SK-N-SH (cell line): Measurements from ENCODE around the gene SLC35F1. TPM values are rescaled to one million over a fixed set of nuclear protein-coding genes. Genes with fewer than 3 reads are reported as not detected.

Experiments used
- CTCF ChIA-PET: fragments of 300-600, 350-600 bp; formaldehyde crosslinking; extraction: SDS; loops from one replicate; lab custom pipeline; 2021; lab: Yijun Ruan, JAX
- POLR2A ChIA-PET: fragments of 350-600 bp; sonication (Branson Sonifier 250); formaldehyde crosslinking; extraction: SDS; loops from one replicate; lab custom pipeline; 2020; ENCODE audit warnings: antibody characterized with exemption, inconsistent platforms; lab: Yijun Ruan, JAX
- DNase-seq: peaks from one replicate; pipeline ENCODE4 v3.0.0; 2012
- H2AFZ ChIP-seq: fragments of 200-600 bp; sonication (generic); 2 replicates; pipeline ENCODE4 v1.8.1; 2016; ENCODE audit warnings: antibody characterized with exemption, mild to moderate bottlenecking, low read depth
- H3F3A ChIP-seq: fragments of 200-600 bp; sonication (generic); replicated peaks from 2 replicates; pipeline ENCODE3; 2016; ENCODE audit warnings: antibody characterized with exemption, mild to moderate bottlenecking; ENCODE audit not compliant: insufficient read depth
- H3K27ac ChIP-seq, 2 experiments: fragments of 200-500 bp in 1 of 2; fragments of 200-600 bp in 1 of 2; sonication (Bioruptor generic) in 1 of 2; sonication (generic), shearing (Covaris generic) in 1 of 2; 2 replicates each; pipeline versions ENCODE4 v1.5.1 to v1.6.1; 2014 to 2016; ENCODE audit warnings: low read depth in 2 of 2, inconsistent platforms in 1 of 2, low read length in 1 of 2, mild to moderate bottlenecking in 1 of 2, mixed read lengths in 1 of 2
- H3K27me3 ChIP-seq: fragments of 200-600 bp; sonication (generic), shearing (Covaris generic); 2 replicates; pipeline ENCODE4 v1.6.1; 2016; ENCODE audit warnings: mixed run types; ENCODE audit not compliant: insufficient read depth
- H3K36me3 ChIP-seq, 2 experiments: fragments of 200-500 bp in 1 of 2; fragments of 200-600 bp in 1 of 2; sonication (Bioruptor generic) in 1 of 2; sonication (generic) in 1 of 2; replicated peaks in 1 of 2; 2 replicates each; pipeline versions ENCODE3 to v1.5.1; 2014 to 2016; ENCODE audit warnings: low read length in 1 of 2, mild to moderate bottlenecking in 1 of 2; ENCODE audit not compliant: insufficient read depth in 2 of 2, control insufficient read depth in 1 of 2
- H3K4me1 ChIP-seq, 2 experiments: fragments of 200-500 bp in 1 of 2; fragments of 200-600 bp in 1 of 2; sonication (Bioruptor generic) in 1 of 2; sonication (generic), shearing (Covaris generic) in 1 of 2; 2 replicates each; pipeline versions ENCODE4 v1.5.1 to v1.6.1; 2014 to 2016; ENCODE audit warnings: low read depth in 1 of 2, low read length in 1 of 2, mixed run types in 1 of 2; ENCODE audit not compliant: insufficient read depth in 2 of 2, control insufficient read depth in 1 of 2
- H3K4me2 ChIP-seq: fragments of 200-600 bp; sonication (generic), shearing (Covaris generic); 2 replicates; pipeline ENCODE4 v1.6.1; 2017; ENCODE audit warnings: mixed run types
- H3K4me3 ChIP-seq, 2 experiments: fragments of 200-500 bp in 1 of 2; fragments of 200-600 bp in 1 of 2; sonication (Bioruptor generic) in 1 of 2; sonication (generic), shearing (Covaris generic) in 1 of 2; 2 replicates each; pipeline versions ENCODE4 v1.5.1 to v1.8.1; 2014 to 2016; ENCODE audit warnings: low read depth in 2 of 2, inconsistent platforms in 1 of 2, low read length in 1 of 2, mild to moderate bottlenecking in 1 of 2, mixed read lengths in 1 of 2, moderate library complexity in 1 of 2
- H3K79me2 ChIP-seq: fragments of 200-600 bp; sonication (generic); 2 replicates; pipeline ENCODE4 v1.8.1; 2017; ENCODE audit warnings: mild to moderate bottlenecking; ENCODE audit not compliant: insufficient read depth
- H3K9ac ChIP-seq: fragments of 200-600 bp; sonication (generic); 2 replicates; pipeline ENCODE4 v1.6.1; 2017; ENCODE audit warnings: mixed run types
- H3K9me2 ChIP-seq: fragments of 200-600 bp; sonication (generic); 2 replicates; pipeline ENCODE4 v1.6.1; 2017; ENCODE audit warnings: mixed run types
- H3K9me3 ChIP-seq: fragments of 200-600 bp; sonication (generic); 2 replicates; pipeline ENCODE4 v1.6.1; 2017; ENCODE audit warnings: mixed run types, mild to moderate bottlenecking, moderate library complexity
- H4K20me1 ChIP-seq: fragments of 200-600 bp; sonication (generic); 2 replicates; pipeline ENCODE4 v1.6.1; 2017; ENCODE audit warnings: mild to moderate bottlenecking, mixed run types; ENCODE audit not compliant: insufficient read depth
- CHD2 ChIP-seq: fragments of 150-350 bp; IDR thresholded peaks from 2 replicates; pipeline ENCODE4 v1.6.1; 2018; ENCODE audit warnings: low read length; ENCODE audit not compliant: partially characterized antibody
- ELF1 ChIP-seq: IDR thresholded peaks from 2 replicates; pipeline ENCODE4 v1.4.0; 2012
- EP300 ChIP-seq, 2 experiments: IDR thresholded peaks; 2 replicates each; pipeline versions ENCODE4 v1.4.0 to v1.6.1; 2012; ENCODE audit warnings: borderline replicate concordance in 1 of 2, low read depth in 1 of 2, low read length in 1 of 2
- FOSL2 ChIP-seq: IDR thresholded peaks from 2 replicates; pipeline ENCODE4 v1.4.0; 2012; ENCODE audit warnings: low read depth, mild to moderate bottlenecking, moderate library complexity, borderline replicate concordance
- FOXJ3 ChIP-seq: sonication (generic); formaldehyde crosslinking; IDR thresholded peaks from 2 replicates; pipeline ENCODE4 v1.5.1; 2020; ENCODE audit warnings: mild to moderate bottlenecking, missing genetic modification reagents
- GABPA ChIP-seq: IDR thresholded peaks from 2 replicates; pipeline ENCODE4 v1.4.0; 2012; ENCODE audit warnings: low read depth, mild to moderate bottlenecking
- GATA2 ChIP-seq: sonication (generic); formaldehyde crosslinking; IDR thresholded peaks from 2 replicates; pipeline ENCODE4 v1.5.0; 2020; ENCODE audit warnings: mild to moderate bottlenecking, missing genetic modification reagents
- MAX ChIP-seq: IDR thresholded peaks from 2 replicates; pipeline ENCODE4 v1.4.0; 2012; ENCODE audit warnings: low read depth
- NFIC ChIP-seq: IDR thresholded peaks from 2 replicates; pipeline ENCODE4 v1.4.0; 2012; ENCODE audit warnings: borderline replicate concordance
- POLR2AphosphoS5 ChIP-seq: IDR thresholded peaks from 2 replicates; pipeline ENCODE4 v1.6.1; 2012; ENCODE audit warnings: low read depth, low read length
- RFX5 ChIP-seq: IDR thresholded peaks from 2 replicates; pipeline ENCODE4 v1.6.1; 2012; ENCODE audit warnings: mild to moderate bottlenecking, improper control_type of control experiment, low read length
- RXRA ChIP-seq: IDR thresholded peaks from 2 replicates; pipeline ENCODE4 v1.4.0; 2012; ENCODE audit warnings: low read depth, mild to moderate bottlenecking, borderline replicate concordance
- TCF12 ChIP-seq: IDR thresholded peaks from 2 replicates; pipeline ENCODE4 v1.4.0; 2012
- USF1 ChIP-seq: IDR thresholded peaks from 2 replicates; pipeline ENCODE4 v1.4.0; 2012; ENCODE audit warnings: low read depth, borderline replicate concordance
- YY1 ChIP-seq: IDR thresholded peaks from 2 replicates; pipeline ENCODE4 v1.4.0; 2012; ENCODE audit warnings: low read depth, mild to moderate bottlenecking
- WGBS: methylation state at CpG from one replicate; pipeline ENCODE4 v1.1.6; 2017; ENCODE audit warnings: low lambda C conversion rate; 5-methylcytosine and 5-hydroxymethylcytosine counted together
- polyA plus RNA-seq, 3 experiments: library from polyadenylated mRNA; depleted of rRNA; stranded (reverse); fragments of >200 nt; gene quantifications; 2 replicates each; pipeline ENCODE4 v1.2.3, GENCODE V29; 2012
- TF ChIP-seq, protein P1 (sequence below): IDR thresholded peaks from 2 replicates; pipeline ENCODE4; 2012
- TF ChIP-seq, protein P2 (sequence below): fragments of 150-350 bp; IDR thresholded peaks from 2 replicates; pipeline ENCODE4 v1.6.1; 2016; ENCODE audit warnings: mild to moderate bottlenecking, low read depth, low read length
- TF ChIP-seq, protein P3 (sequence below): IDR thresholded peaks from 2 replicates; pipeline ENCODE4 v1.6.1; 2012; ENCODE audit warnings: mild to moderate bottlenecking, low read depth, low read length, moderate library complexity

Gene SLC35F1
- polyA plus RNA-seq, 1 of the 3 experiments (the other 2 are of a cell fraction): under 0.01 TPM

GRCh38 chr6:118292558-118292957 lies 385.5 kb downstream of the SLC35F1 start:
- no peak for TF ChIP-seq GATA2 (CRISPR knock-in tag)
- H3K9me3 ChIP-seq: no peaks in the 10 kb centered on the region
- no peak overlapping the region for H3K4me2 ChIP-seq
- H2AFZ ChIP-seq: no peak overlapping the region
- CTCF ChIA-PET: interaction anchor here (2.1 to 2.6 kb wide), 3 partner anchors 8 to 317 kb away, joined by 7 to 10 read pairs (median 8); no protein-coding TSS in a partner anchor
- H3K9ac ChIP-seq: no peak overlapping the region
- POLR2A ChIA-PET: no interaction called here
- no peak overlapping the region for H3K27ac ChIP-seq
- no peaks in the 10 kb centered on the region for H3K79me2 ChIP-seq
- no peak for DNase-seq
- H3K27me3 ChIP-seq: no peaks in the 10 kb centered on the region; the same call in 1 of the 2 replicates
- H3K36me3 ChIP-seq: peaks cover 0 to 3% of the 10 kb centered on the region in 2 experiments
- H4K20me1 ChIP-seq: no peaks in the 10 kb centered on the region
- H3K9me2 ChIP-seq: no peaks in the 10 kb centered on the region
- no peak overlapping the region for H3K4me3 ChIP-seq
- no peaks in the 10 kb centered on the region; a peak in 1 of 4 replicates for H3K4me1 ChIP-seq
- H3F3A ChIP-seq: no peaks in the 10 kb centered on the region
- 76% methylated on average over 4 of the region's 4 CpGs for WGBS

- DNase-seq: no peak
- Histone ChIP-seq H3K79me2 (no peaks in the 10 kb centered on the region), H3K27ac (no peak overlapping the region), H3F3A (no peaks in the 10 kb centered on the region), H3K9me3 (no peaks in the 10 kb centered on the region), H3K36me3 (peaks cover 0 to 3% of the 10 kb centered on the region in 2 experiments), H3K4me3 (no peak overlapping the region), H3K4me2 (no peak overlapping the region), H3K9ac (no peak overlapping the region), H3K4me1 (no peaks in the 10 kb centered on the region), H3K9me2 (no peaks in the 10 kb centered on the region), H3K27me3 (no peaks in the 10 kb centered on the region), H4K20me1 (no peaks in the 10 kb centered on the region), H2AFZ (no peak overlapping the region)
- 63% methylated on average over 1 of the region's 1 CpG for WGBS
- ChIA-PET POLR2A (no interaction called here), CTCF (interaction anchor here (1.1 to 1.8 kb wide), 2 partner anchors 8 to 10 kb away, joined by 3 to 4 read pairs; no protein-coding TSS in a partner anchor)
- TF ChIP-seq TCF12 (no peak), RFX5 (no peak), GABPA (no peak), NFIC (no peak), EP300 (IDR thresholded peaks at IDR 0.05; ENCODE audit: borderline replicate concordance in 1 of 2, low read depth in 1 of 2, low read length in 1 of 2) (no peak), FOSL2 (no peak), MAX (no peak), POLR2AphosphoS5 (no peak), YY1 (no peak), USF1 (no peak), CHD2 (no peak), ELF1 (no peak), RXRA (no peak), FOXJ3 (CRISPR knock-in tag) (no peak)
- TF ChIP-seq, protein P1, sequence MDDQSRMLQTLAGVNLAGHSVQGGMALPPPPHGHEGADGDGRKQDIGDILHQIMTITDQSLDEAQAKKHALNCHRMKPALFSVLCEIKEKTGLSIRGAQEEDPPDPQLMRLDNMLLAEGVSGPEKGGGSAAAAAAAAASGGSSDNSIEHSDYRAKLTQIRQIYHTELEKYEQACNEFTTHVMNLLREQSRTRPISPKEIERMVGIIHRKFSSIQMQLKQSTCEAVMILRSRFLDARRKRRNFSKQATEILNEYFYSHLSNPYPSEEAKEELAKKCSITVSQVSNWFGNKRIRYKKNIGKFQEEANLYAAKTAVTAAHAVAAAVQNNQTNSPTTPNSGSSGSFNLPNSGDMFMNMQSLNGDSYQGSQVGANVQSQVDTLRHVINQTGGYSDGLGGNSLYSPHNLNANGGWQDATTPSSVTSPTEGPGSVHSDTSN: no peak
- TF ChIP-seq, protein P2, sequence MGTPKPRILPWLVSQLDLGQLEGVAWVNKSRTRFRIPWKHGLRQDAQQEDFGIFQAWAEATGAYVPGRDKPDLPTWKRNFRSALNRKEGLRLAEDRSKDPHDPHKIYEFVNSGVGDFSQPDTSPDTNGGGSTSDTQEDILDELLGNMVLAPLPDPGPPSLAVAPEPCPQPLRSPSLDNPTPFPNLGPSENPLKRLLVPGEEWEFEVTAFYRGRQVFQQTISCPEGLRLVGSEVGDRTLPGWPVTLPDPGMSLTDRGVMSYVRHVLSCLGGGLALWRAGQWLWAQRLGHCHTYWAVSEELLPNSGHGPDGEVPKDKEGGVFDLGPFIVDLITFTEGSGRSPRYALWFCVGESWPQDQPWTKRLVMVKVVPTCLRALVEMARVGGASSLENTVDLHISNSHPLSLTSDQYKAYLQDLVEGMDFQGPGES: no peak
- TF ChIP-seq, protein P3, sequence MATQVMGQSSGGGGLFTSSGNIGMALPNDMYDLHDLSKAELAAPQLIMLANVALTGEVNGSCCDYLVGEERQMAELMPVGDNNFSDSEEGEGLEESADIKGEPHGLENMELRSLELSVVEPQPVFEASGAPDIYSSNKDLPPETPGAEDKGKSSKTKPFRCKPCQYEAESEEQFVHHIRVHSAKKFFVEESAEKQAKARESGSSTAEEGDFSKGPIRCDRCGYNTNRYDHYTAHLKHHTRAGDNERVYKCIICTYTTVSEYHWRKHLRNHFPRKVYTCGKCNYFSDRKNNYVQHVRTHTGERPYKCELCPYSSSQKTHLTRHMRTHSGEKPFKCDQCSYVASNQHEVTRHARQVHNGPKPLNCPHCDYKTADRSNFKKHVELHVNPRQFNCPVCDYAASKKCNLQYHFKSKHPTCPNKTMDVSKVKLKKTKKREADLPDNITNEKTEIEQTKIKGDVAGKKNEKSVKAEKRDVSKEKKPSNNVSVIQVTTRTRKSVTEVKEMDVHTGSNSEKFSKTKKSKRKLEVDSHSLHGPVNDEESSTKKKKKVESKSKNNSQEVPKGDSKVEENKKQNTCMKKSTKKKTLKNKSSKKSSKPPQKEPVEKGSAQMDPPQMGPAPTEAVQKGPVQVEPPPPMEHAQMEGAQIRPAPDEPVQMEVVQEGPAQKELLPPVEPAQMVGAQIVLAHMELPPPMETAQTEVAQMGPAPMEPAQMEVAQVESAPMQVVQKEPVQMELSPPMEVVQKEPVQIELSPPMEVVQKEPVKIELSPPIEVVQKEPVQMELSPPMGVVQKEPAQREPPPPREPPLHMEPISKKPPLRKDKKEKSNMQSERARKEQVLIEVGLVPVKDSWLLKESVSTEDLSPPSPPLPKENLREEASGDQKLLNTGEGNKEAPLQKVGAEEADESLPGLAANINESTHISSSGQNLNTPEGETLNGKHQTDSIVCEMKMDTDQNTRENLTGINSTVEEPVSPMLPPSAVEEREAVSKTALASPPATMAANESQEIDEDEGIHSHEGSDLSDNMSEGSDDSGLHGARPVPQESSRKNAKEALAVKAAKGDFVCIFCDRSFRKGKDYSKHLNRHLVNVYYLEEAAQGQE: no peak
Measured at GRCh38 chr6:118294906-118295305, 387.8 kb downstream of the SLC35F1 start.
